Neural progenitor cell (in vitro differentiated cells): Measurements from ENCODE around the gene YIF1B. TPM values are rescaled to one million over a fixed set of nuclear protein-coding genes. Genes with fewer than 3 reads are reported as not detected.
A peak's percentile ranks its signal among the peaks of the same experiment; 100 is the strongest.

ENCODE experiments used
- DNase-seq: peaks from one replicate; pipeline ENCODE4 v3.0.0-alpha.2; 2016; ENCODE audit warnings: low spot score
- H2AFZ ChIP-seq: fragments of 200-600 bp; sonication (generic); replicated peaks from 2 replicates; pipeline ENCODE4 v1.6.1; 2016; ENCODE audit warnings: antibody characterized with exemption
- H3F3A ChIP-seq: fragments of 200-600 bp; sonication (generic); 2 replicates; pipeline ENCODE4 v1.6.1; 2016; ENCODE audit warnings: antibody characterized with exemption, low read depth
- H3K27ac ChIP-seq: fragments of 200-600 bp; sonication (generic); 2 replicates; pipeline ENCODE4 v1.5.1; 2016; ENCODE audit warnings: mild to moderate bottlenecking
- H3K27me3 ChIP-seq: fragments of 200-600 bp; sonication (generic); 2 replicates; pipeline ENCODE4 v1.6.1; 2016; ENCODE audit warnings: mild to moderate bottlenecking, moderate library complexity
- H3K36me3 ChIP-seq: fragments of 200-600 bp; sonication (generic); 2 replicates; pipeline ENCODE4 v1.5.1; 2016
- H3K4me1 ChIP-seq: fragments of 200-600 bp; sonication (generic); 2 replicates; pipeline ENCODE4 v1.6.1; 2016; ENCODE audit warnings: mixed run types
- H3K4me2 ChIP-seq: fragments of 200-600 bp; sonication (generic); 2 replicates; pipeline ENCODE4 v1.6.1; 2016
- H3K4me3 ChIP-seq: fragments of 200-600 bp; sonication (generic); 2 replicates; pipeline ENCODE4 v1.5.1; 2016
- H3K79me2 ChIP-seq: fragments of 200-600 bp; sonication (generic); 2 replicates; pipeline ENCODE4 v1.6.1; 2016; ENCODE audit warnings: low read depth
- H3K9ac ChIP-seq: fragments of 200-600 bp; sonication (generic); 2 replicates; pipeline ENCODE4 v1.6.1; 2016
- H3K9me3 ChIP-seq: fragments of 200-600 bp; sonication (generic); 2 replicates; pipeline ENCODE4 v1.5.1; 2016; ENCODE audit warnings: low read depth
- H4K20me1 ChIP-seq: fragments of 200-600 bp; sonication (generic); 2 replicates; pipeline ENCODE4 v1.6.1; 2016; ENCODE audit warnings: low read depth
- H3K27ac Mint-ChIP-seq: 3 replicates; pipeline ENCODE4 v1.8.0; 2021; ENCODE audit warnings: mixed read lengths
- H3K27me3 Mint-ChIP-seq: 2 replicates; pipeline ENCODE4 v1.8.0; 2022; ENCODE audit warnings: low read depth, mild to moderate bottlenecking, inconsistent platforms, moderate library complexity, mixed read lengths; ENCODE audit not compliant: insufficient read depth
- H3K36me3 Mint-ChIP-seq: 3 replicates; pipeline ENCODE4 v1.8.0; 2021; ENCODE audit warnings: mixed read lengths
- H3K4me1 Mint-ChIP-seq: 3 replicates; pipeline ENCODE4 v1.8.0; 2021; ENCODE audit warnings: mixed read lengths
- H3K4me3 Mint-ChIP-seq: 3 replicates; pipeline ENCODE4 v1.8.0; 2021; ENCODE audit warnings: mild to moderate bottlenecking, moderate library complexity, mixed read lengths
- H3K9me3 Mint-ChIP-seq: 3 replicates; pipeline ENCODE4 v1.8.0; 2020; ENCODE audit warnings: mixed read lengths
- CTCF ChIP-seq: fragments of 200-600 bp; sonication (generic); IDR thresholded peaks from 2 replicates; pipeline ENCODE4 v1.5.1; 2017; ENCODE audit warnings: antibody characterized with exemption, mild to moderate bottlenecking
- EZH2 ChIP-seq: fragments of 200-600 bp; sonication (generic); IDR thresholded peaks from 2 replicates; pipeline ENCODE4 v1.6.1; 2017; ENCODE audit warnings: antibody characterized with exemption, mild to moderate bottlenecking, moderate library complexity
- EZH2phosphoT487 ChIP-seq: fragments of 200-600 bp; sonication (generic); IDR thresholded peaks from 2 replicates; pipeline ENCODE4 v1.6.1; 2017; ENCODE audit warnings: antibody characterized with exemption
- total RNA-seq: library from RNA; depleted of rRNA; stranded (reverse); fragments of >200 nt; gene quantifications from 2 replicates; pipeline ENCODE4 v1.2.3, GENCODE V29; 2015; ENCODE audit warnings: low replicate concordance

YIF1B gene
- total RNA-seq, 1 donor from 2014 or later, result 38.1 TPM

GRCh38 chr19:38321646-38322196 lies 6.0 kb upstream of the YIF1B start:
- H3K9me3 Mint-ChIP-seq, result no peaks in the 10 kb centered on the region
- H3K4me3 Mint-ChIP-seq, result peak overlapping the region; percentile 48
- Histone ChIP-seq H3K27ac (no peak overlapping the region), H3K36me3 (no peaks in the 10 kb centered on the region), H3K4me1 (peaks cover 17% of the 10 kb centered on the region), H3F3A (peaks cover 21% of the 10 kb centered on the region), H3K79me2 (no peaks in the 10 kb centered on the region), H3K27me3 (peaks cover 52% of the 10 kb centered on the region), H3K4me2 (no peak overlapping the region), H2AFZ (no peak overlapping the region), H3K4me3 (no peak overlapping the region), H4K20me1 (no peaks in the 10 kb centered on the region), H3K9me3 (no peaks in the 10 kb centered on the region), H3K9ac (no peak overlapping the region)
- peaks cover 56% of the 10 kb centered on the region for H3K27me3 Mint-ChIP-seq
- no peak overlapping the region for H3K27ac Mint-ChIP-seq
- H3K4me1 Mint-ChIP-seq, result peaks cover 3% of the 10 kb centered on the region
- TF ChIP-seq CTCF (no peak), EZH2 (no peak), EZH2phosphoT487 (no peak)
- no peaks in the 10 kb centered on the region for H3K36me3 Mint-ChIP-seq
- peak; percentile 22 for DNase-seq

GRCh38 chr19:38320969-38321339 lies 5.2 kb upstream of the YIF1B start:
- Histone ChIP-seq H3K4me2 (peak overlapping the region; percentile 91), H3K9ac (no peak overlapping the region), H4K20me1 (no peaks in the 10 kb centered on the region), H3K4me1 (peaks cover 17% of the 10 kb centered on the region), H3F3A (peaks cover 29% of the 10 kb centered on the region), H3K4me3 (no peak overlapping the region), H3K36me3 (no peaks in the 10 kb centered on the region), H3K9me3 (no peaks in the 10 kb centered on the region), H3K27ac (no peak overlapping the region), H3K27me3 (peaks cover 57% of the 10 kb centered on the region), H2AFZ (no peak overlapping the region), H3K79me2 (no peaks in the 10 kb centered on the region)
- Mint-ChIP-seq H3K9me3 (no peaks in the 10 kb centered on the region), H3K4me1 (peaks cover 3% of the 10 kb centered on the region), H3K4me3 (peak overlapping the region; percentile 61), H3K36me3 (no peaks in the 10 kb centered on the region), H3K27me3 (peaks cover 61% of the 10 kb centered on the region), H3K27ac (no peak overlapping the region)
- TF ChIP-seq EZH2phosphoT487 (no peak), CTCF (no peak), EZH2 (no peak)
- no peak for DNase-seq

GRCh38 chr19:38319421-38320258 lies 3.9 kb upstream of the YIF1B start, which contains the start of gene KCNK6:
KCNK6 (plus strand) TSS chr19:38319845; CDS start chr19:38319951, 106 bp downstream.
- Histone ChIP-seq H3K79me2 (peaks cover 7% of the 10 kb centered on the region), H3K4me3 (peak within 1 kb of the TSS; percentile 57), H3K9me3 (no peaks in the 10 kb centered on the region), H3K4me2 (peak within 1 kb of the TSS; percentile 91), H3K9ac (no peak within 1 kb of the TSS), H3F3A (peaks cover 34% of the 10 kb centered on the region), H3K4me1 (peaks cover 17% of the 10 kb centered on the region), H3K27ac (no peak within 1 kb of the TSS), H3K36me3 (no peaks in the 10 kb centered on the region), H4K20me1 (no peaks in the 10 kb centered on the region), H2AFZ (peak within 1 kb of the TSS; percentile 92), H3K27me3 (peaks cover 57% of the 10 kb centered on the region)
- H3K36me3 Mint-ChIP-seq, result no peaks in the 10 kb centered on the region
- H3K4me1 Mint-ChIP-seq, result peaks cover 7% of the 10 kb centered on the region
- peaks cover 62% of the 10 kb centered on the region for H3K27me3 Mint-ChIP-seq
- H3K4me3 Mint-ChIP-seq, result peak within 1 kb of the TSS; percentile 81
- DNase-seq, result peak; percentile 78
- TF ChIP-seq CTCF (no peak), EZH2phosphoT487 (peak; percentile 70), EZH2 (peak; percentile 78)
- no peaks in the 10 kb centered on the region for H3K9me3 Mint-ChIP-seq
- H3K27ac Mint-ChIP-seq, result no peak within 1 kb of the TSS
